Smooth muscle cell of trachea (primary cell): ENCODE data around the gene CHI3L1. TPM values are rescaled to one million over a fixed set of nuclear protein-coding genes. Genes with fewer than 3 reads are reported as not detected.

Experiments used
- total RNA-seq: library from RNA; depleted of rRNA; stranded (reverse); fragments of >200 nt; gene quantifications from 2 replicates; pipeline ENCODE4 v1.2.1, GENCODE V29; 2014

The CHI3L1 gene
- total RNA-seq: 14.8 and 26.0 TPM in 2 replicates

DNA sequence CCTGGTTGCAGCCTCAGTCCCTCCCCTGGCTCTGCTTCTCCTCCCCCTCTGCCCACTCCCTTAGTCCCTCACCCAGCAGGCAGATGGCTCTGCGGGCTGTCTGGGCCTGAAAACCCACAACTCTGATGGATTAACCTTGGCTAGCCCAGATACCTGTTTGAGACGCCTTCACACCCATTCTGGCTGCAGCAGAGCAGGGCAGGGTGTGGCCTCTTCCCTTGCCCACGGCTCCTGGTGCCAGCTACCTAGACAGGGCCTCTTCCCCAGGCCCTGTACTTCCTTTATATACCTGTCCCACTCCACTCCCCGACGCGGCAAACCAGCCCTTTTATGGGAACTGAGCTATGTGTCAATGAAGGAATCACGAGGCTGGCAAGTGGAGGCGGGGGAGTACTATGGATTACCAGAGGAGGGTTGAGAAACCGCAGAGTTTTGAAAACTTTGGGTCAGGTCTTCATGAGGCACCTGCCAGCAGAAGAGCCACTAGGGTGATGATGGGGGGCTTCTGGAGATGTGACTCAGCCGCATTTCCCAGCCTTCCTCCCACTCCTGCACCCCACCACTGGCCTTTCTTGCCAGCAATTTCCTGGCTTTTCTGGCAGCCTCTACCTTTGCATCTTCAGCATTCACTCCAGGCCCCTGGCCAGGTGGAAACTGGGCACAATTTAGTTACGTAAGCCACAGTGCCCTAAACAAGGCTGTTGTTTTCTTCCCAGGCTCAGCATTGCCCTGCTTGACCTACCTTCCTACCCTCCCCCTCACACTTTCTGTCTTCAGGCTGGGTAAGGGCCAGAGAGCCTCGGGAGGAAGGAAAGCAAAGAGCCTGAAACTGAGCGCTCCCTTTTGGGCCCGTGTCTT, at the start of gene CHI3L1:
TSS of gene CHI3L1 (minus strand) at position 259 of the 858 bp plus-strand sequence. CDS start at position 178, 81 bp downstream.

DNA sequence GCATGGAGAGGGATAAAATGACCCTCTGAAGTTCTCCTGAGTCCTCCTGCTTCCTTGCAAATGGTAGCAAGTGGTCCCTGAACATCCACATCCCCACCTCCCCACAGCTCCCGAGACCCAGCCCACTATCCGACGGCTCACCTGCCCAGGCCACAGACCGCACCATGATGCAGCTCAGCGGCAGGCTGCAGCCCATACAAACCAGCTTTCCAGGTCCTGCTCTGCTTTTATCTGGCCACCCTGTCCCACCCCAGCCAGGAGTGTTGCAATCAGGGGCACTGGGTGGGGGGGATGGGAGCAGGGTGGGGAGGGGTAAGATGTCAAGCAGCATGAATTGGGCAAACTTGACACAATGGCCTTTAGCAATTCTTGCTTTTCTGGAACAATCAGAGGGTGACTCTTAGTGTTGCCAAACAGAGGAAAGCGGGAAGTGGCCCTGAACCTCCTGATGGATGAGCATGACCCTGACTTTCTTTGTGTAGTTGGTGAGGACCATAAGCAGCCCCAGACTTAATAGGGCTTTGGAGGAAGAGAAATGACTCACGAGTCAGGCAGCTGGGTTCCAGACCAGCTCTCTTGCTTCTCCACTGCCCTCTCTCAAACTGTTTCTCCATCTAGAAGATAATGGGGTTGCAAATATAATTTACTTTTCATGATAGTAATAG, 43.1 kb upstream of the CHI3L1 start, which contains the start of gene CHIT1:
TSS of gene CHIT1 (minus strand) at position 203 of the 665 bp plus-strand sequence. CDS start at position 166, 37 bp downstream.

DNA sequence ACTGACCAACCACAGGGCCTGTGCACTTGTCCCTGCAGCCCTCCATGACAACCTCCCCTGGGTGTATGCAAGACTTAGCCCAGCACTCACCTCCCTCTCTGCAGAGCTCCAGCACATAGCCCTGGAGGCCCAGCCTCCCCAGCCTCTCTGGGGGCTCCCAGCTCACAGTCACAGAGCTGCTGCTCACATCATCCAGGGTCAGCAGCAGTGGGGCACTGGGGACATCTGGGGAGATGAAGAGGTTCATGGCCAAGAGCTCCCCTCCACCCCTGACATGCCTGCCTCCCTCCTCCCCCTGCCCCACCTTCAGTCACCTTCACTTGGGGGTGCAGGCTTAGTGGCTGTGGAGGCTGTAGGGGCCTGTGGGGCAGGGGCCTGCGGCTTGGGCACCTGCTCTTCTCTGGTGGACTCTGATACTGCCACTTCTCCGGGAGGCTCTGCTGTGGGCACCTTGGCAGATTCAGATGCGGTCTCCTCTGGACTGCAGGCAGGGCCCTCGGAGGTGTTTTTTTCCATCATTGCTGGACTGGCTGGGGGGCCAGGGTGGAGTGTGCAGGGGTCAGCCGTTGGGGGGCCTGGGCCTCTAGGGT, 11.2 kb downstream of the CHI3L1 start, which contains the start of gene MYBPH:
TSS of gene MYBPH (minus strand) at position 590 of the 590 bp plus-strand sequence. CDS start at position 519, 71 bp downstream.

Other genes with a start within 250 kb of the CHI3L1 start
- 71.6 and 101 TPM in 2 replicates for gene ADIPOR1, start 228.4 kb downstream of the CHI3L1 start, total RNA-seq
- 34.3 and 50.9 TPM in 2 replicates for gene CYB5R1, start 219.4 kb downstream of the CHI3L1 start, total RNA-seq
- 110 and 120 TPM in 2 replicates for gene TMEM183A, start 179.3 kb downstream of the CHI3L1 start, total RNA-seq
- gene PPFIA4, start 160.2 kb downstream of the CHI3L1 start, total RNA-seq: 5.5 and 20.0 TPM in 2 replicates
- gene MYOG, start 100.7 kb downstream of the CHI3L1 start, total RNA-seq: not detected in 2 replicates
- 2.0 and 16.0 TPM in 2 replicates for gene ADORA1, start 59.0 kb downstream of the CHI3L1 start, total RNA-seq
- 0.15 and 2.2 TPM in 2 replicates for gene MYBPH, start 10.9 kb downstream of the CHI3L1 start, total RNA-seq
- not detected in 2 replicates for gene CHIT1, start 43.0 kb upstream of the CHI3L1 start, total RNA-seq
- gene BTG2, start 118.8 kb upstream of the CHI3L1 start, total RNA-seq: 8.7 and 46.8 TPM in 2 replicates
- 1.6 and 8.1 TPM in 2 replicates for gene FMOD, start 164.4 kb upstream of the CHI3L1 start, total RNA-seq